ENCODE data around the gene DYNC1H1. TPM values are rescaled to one million over a fixed set of nuclear protein-coding genes. Genes with fewer than 3 reads are reported as not detected.

Gene DYNC1H1
- total and polyA plus RNA-seq, 2 experiments from 2014 or later, result 179 to 635 TPM

GRCh38 chr14:102050026-102050405, 85.6 kb downstream of the DYNC1H1 start (continued):
- TF ChIP-seq ZNF331 (CRISPR knock-in tag; IDR thresholded peaks at IDR 0.05; ENCODE audit: low read depth), result no peak
- no peak for TF ChIP-seq REST (IDR thresholded peaks at IDR 0.05; ENCODE audit: unreplicated experiment)
- no peak for TF ChIP-seq JUNB (IDR thresholded peaks at IDR 0.05; ENCODE audit: unreplicated experiment)
- no peak for TF ChIP-seq CREB1 (CRISPR knock-in tag; IDR thresholded peaks at IDR 0.05; ENCODE audit: low read depth)
- no peak for TF ChIP-seq EZH2phosphoT487 (IDR thresholded peaks at IDR 0.05; ENCODE audit: unreplicated experiment)
- no peak for TF ChIP-seq NANOG (IDR thresholded peaks at IDR 0.05; ENCODE audit: borderline replicate concordance)

- TF ChIP-seq STAT1 (IDR thresholded peaks at IDR 0.05; ENCODE audit: unreplicated experiment) (no peak), NANOG (IDR thresholded peaks at IDR 0.05; ENCODE audit: borderline replicate concordance) (no peak), ETS1 (IDR thresholded peaks at IDR 0.05) (no peak), ZNF114 (CRISPR knock-in tag; IDR thresholded peaks at IDR 0.05) (no peak)
- TF ChIP-seq, protein P1, sequence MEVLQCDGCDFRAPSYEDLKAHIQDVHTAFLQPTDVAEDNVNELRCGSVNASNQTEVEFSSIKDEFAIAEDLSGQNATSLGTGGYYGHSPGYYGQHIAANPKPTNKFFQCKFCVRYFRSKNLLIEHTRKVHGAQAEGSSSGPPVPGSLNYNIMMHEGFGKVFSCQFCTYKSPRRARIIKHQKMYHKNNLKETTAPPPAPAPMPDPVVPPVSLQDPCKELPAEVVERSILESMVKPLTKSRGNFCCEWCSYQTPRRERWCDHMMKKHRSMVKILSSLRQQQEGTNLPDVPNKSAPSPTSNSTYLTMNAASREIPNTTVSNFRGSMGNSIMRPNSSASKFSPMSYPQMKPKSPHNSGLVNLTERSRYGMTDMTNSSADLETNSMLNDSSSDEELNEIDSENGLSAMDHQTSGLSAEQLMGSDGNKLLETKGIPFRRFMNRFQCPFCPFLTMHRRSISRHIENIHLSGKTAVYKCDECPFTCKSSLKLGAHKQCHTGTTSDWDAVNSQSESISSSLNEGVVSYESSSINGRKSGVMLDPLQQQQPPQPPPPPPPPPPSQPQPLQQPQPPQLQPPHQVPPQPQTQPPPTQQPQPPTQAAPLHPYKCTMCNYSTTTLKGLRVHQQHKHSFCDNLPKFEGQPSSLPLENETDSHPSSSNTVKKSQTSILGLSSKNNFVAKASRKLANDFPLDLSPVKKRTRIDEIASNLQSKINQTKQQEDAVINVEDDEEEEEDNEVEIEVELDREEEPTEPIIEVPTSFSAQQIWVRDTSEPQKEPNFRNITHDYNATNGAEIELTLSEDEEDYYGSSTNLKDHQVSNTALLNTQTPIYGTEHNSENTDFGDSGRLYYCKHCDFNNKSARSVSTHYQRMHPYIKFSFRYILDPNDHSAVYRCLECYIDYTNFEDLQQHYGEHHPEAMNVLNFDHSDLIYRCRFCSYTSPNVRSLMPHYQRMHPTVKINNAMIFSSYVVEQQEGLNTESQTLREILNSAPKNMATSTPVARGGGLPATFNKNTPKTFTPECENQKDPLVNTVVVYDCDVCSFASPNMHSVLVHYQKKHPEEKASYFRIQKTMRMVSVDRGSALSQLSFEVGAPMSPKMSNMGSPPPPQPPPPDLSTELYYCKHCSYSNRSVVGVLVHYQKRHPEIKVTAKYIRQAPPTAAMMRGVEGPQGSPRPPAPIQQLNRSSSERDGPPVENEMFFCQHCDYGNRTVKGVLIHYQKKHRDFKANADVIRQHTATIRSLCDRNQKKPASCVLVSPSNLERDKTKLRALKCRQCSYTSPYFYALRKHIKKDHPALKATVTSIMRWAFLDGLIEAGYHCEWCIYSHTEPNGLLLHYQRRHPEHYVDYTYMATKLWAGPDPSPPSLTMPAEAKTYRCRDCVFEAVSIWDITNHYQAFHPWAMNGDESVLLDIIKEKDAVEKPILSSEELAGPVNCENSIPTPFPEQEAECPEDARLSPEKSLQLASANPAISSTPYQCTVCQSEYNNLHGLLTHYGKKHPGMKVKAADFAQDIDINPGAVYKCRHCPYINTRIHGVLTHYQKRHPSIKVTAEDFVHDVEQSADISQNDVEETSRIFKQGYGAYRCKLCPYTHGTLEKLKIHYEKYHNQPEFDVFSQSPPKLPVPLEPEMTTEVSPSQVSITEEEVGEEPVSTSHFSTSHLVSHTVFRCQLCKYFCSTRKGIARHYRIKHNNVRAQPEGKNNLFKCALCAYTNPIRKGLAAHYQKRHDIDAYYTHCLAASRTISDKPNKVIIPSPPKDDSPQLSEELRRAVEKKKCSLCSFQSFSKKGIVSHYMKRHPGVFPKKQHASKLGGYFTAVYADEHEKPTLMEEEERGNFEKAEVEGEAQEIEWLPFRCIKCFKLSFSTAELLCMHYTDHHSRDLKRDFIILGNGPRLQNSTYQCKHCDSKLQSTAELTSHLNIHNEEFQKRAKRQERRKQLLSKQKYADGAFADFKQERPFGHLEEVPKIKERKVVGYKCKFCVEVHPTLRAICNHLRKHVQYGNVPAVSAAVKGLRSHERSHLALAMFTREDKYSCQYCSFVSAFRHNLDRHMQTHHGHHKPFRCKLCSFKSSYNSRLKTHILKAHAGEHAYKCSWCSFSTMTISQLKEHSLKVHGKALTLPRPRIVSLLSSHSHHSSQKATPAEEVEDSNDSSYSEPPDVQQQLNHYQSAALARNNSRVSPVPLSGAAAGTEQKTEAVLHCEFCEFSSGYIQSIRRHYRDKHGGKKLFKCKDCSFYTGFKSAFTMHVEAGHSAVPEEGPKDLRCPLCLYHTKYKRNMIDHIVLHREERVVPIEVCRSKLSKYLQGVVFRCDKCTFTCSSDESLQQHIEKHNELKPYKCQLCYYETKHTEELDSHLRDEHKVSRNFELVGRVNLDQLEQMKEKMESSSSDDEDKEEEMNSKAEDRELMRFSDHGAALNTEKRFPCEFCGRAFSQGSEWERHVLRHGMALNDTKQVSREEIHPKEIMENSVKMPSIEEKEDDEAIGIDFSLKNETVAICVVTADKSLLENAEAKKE (CRISPR knock-in tag; IDR thresholded peaks at IDR 0.05), result no peak
- peaks cover 68% of the 10 kb centered on the region for H3K36me3 Mint-ChIP-seq (ENCODE audit: low read depth)
- no peak overlapping the region for H3K4me3 Mint-ChIP-seq
- no peak for DNase-seq (ENCODE audit: low spot score)
- no peak overlapping the region for H3K4me3 ChIP-seq
- no peaks in the 10 kb centered on the region; the same call in 2 of the 3 replicates for H3K9me3 Mint-ChIP-seq
- H3K9me2 ChIP-seq (ENCODE audit: insufficient read depth), result no peaks in the 10 kb centered on the region
- H3K27me3 ChIP-seq (ENCODE audit: insufficient read depth), result no peaks in the 10 kb centered on the region
- no peak overlapping the region for H3K4me2 ChIP-seq
- H2AFZ ChIP-seq, result no peak overlapping the region
- ATAC-seq, result peak; percentile 10; the same call in 2 of the 3 replicates
- peaks cover 11% of the 10 kb centered on the region for H3K4me1 Mint-ChIP-seq
- no peak overlapping the region for H3K27ac Mint-ChIP-seq
- H3K27ac ChIP-seq (ENCODE audit: low read depth), result no peak overlapping the region
- peaks cover 11% of the 10 kb centered on the region; the same call in 1 of the 2 replicates for H3F3A ChIP-seq (replicated peaks; ENCODE audit: low read depth)
- H3K36me3 ChIP-seq (ENCODE audit: insufficient read depth), result peaks cover 16% of the 10 kb centered on the region
- no peaks in the 10 kb centered on the region for H3K79me2 ChIP-seq (replicated peaks; ENCODE audit: insufficient read depth)
- no peaks in the 10 kb centered on the region for H3K4me1 ChIP-seq (ENCODE audit: insufficient read depth)
- H3K27me3 Mint-ChIP-seq (ENCODE audit: insufficient read depth, low read depth, poor library complexity), result peaks cover 12% of the 10 kb centered on the region
- peaks cover 2% of the 10 kb centered on the region for H4K20me1 ChIP-seq (replicated peaks; ENCODE audit: insufficient read depth)
Measured at GRCh38 chr14:102050625-102051024, 86.3 kb downstream of the DYNC1H1 start.
